NB4 (cell line): ENCODE results near the gene CCDC71.

Experiments
- DNase-seq: peaks from one replicate; pipeline ENCODE4 v3.0.0; 2010; ENCODE audit warnings: low read depth
- H3K4me3 ChIP-seq: one replicate; pipeline ENCODE4 v1.5.1; 2011; ENCODE audit warnings: mild to moderate bottlenecking, low read depth, low read length, moderate library complexity
- CTCF ChIP-seq: IDR thresholded peaks from one replicate; pipeline ENCODE4 v1.5.1; 2012; ENCODE audit warnings: low read depth, low read length
- MAX ChIP-seq: IDR thresholded peaks from 2 replicates; pipeline ENCODE4 v1.6.1; 2011; ENCODE audit warnings: low read depth, low read length
- MYC ChIP-seq: IDR thresholded peaks from 2 replicates; pipeline ENCODE4 v1.6.1; 2011; ENCODE audit warnings: low read depth, low read length
- POLR2A ChIP-seq: IDR thresholded peaks from 2 replicates; pipeline ENCODE4 v1.6.1; 2011; ENCODE audit warnings: mild to moderate bottlenecking; ENCODE audit not compliant: insufficient read length; ENCODE audit errors: extremely low read depth

CCDC71 gene

GRCh38 chr3:49172551-49173041, 6.5 kb upstream of the CCDC71 start:
- no peak for TF ChIP-seq MAX
- TF ChIP-seq MYC, result no peak
- TF ChIP-seq POLR2A, result no peak
- no peak for TF ChIP-seq CTCF
- no peak for DNase-seq
- no peak overlapping the region for H3K4me3 ChIP-seq

GRCh38 chr3:49171775-49172500, 5.8 kb upstream of the CCDC71 start:
- DNase-seq, result no peak
- H3K4me3 ChIP-seq, result peak overlapping the region; percentile 67
- TF ChIP-seq POLR2A, result no peak
- TF ChIP-seq MAX, result no peak
- TF ChIP-seq CTCF, result no peak
- TF ChIP-seq MYC, result no peak

GRCh38 chr3:49171119-49171774, 5.1 kb upstream of the CCDC71 start, which contains the start of gene KLHDC8B:
KLHDC8B (plus strand) TSS chr3:49171598; CDS start chr3:49172770, 1,172 bp downstream.
- DNase-seq, result peak; percentile 85
- TF ChIP-seq MYC (0 out of 2 replicates have a peak, but pooled peaks have one; percentile 23), MAX (peak; percentile 67; the same call in 1 of the 2 replicates), POLR2A (no peak), CTCF (peak; percentile 83)
- H3K4me3 ChIP-seq, result peak within 1 kb of the TSS; percentile 67

GRCh38 chr3:49170744-49171118, 4.6 kb upstream of the CCDC71 start:
- no peak for DNase-seq
- H3K4me3 ChIP-seq, result peak overlapping the region; percentile 67
- TF ChIP-seq MYC (no peak), POLR2A (no peak), MAX (no peak), CTCF (no peak)

GRCh38 chr3:49166752-49167556, 823 bp upstream of the CCDC71 start:
- no peak for DNase-seq
- TF ChIP-seq MAX (no peak), MYC (no peak), CTCF (no peak), POLR2A (no peak)
- H3K4me3 ChIP-seq, result peak overlapping the region; percentile 95
